CD4-positive, alpha-beta T cell (primary cell): ENCODE data around the gene MLLT3. TPM values are rescaled to one million over a fixed set of nuclear protein-coding genes. Genes with fewer than 3 reads are reported as not detected.
A peak's percentile ranks its signal among the peaks of the same experiment; 100 is the strongest.

Experiments
- ATAC-seq: fragments of 200-7000 bp; cut with Tn5 transposase; one replicate; pipeline ENCODE4 v1.10.0; 2022; ENCODE audit warnings: mild to moderate bottlenecking; ENCODE audit not compliant: poor library complexity
- CTCF ChIA-PET: fragments of 350-600 bp; sonication (Branson Sonifier 250); formaldehyde crosslinking; loops from one replicate; lab custom pipeline; 2021; ENCODE audit warnings: antibody characterized with exemption, inconsistent platforms; lab: Charles Lee
- POLR2A ChIA-PET: fragments of 350-600 bp; sonication (Branson Sonifier 250); formaldehyde crosslinking; loops from one replicate; lab custom pipeline; 2021; ENCODE audit warnings: antibody characterized with exemption, inconsistent platforms; lab: Charles Lee
- DNase-seq, 14 experiments: peaks; one replicate each; pipeline ENCODE4 v3.0.0-alpha.2; 2013 to 2020; ENCODE audit warnings: mixed read lengths in 2 of 14
- H3K27ac ChIP-seq, 2 donors: one replicate each; pipeline versions ENCODE4 v1.5.1 to v1.7.0; 2013; ENCODE audit warnings: low read length in 2 of 2, low read depth in 1 of 2, mild to moderate bottlenecking in 1 of 2
- H3K27me3 ChIP-seq, 2 experiments: 1 replicate in 1 of 2; 2 replicates in 1 of 2; pipeline versions ENCODE4 v1.6.1 to v1.7.0; 2013; ENCODE audit warnings: low read length in 2 of 2, control low read depth in 1 of 2, mild to moderate bottlenecking in 1 of 2, moderate library complexity in 1 of 2; ENCODE audit not compliant: insufficient read depth in 2 of 2, control insufficient read depth in 1 of 2
- H3K36me3 ChIP-seq: one replicate; pipeline ENCODE4 v1.6.1; 2013; ENCODE audit warnings: low read length, control low read depth; ENCODE audit not compliant: insufficient read depth
- H3K4me1 ChIP-seq: one replicate; pipeline ENCODE4 v1.6.1; 2013; ENCODE audit warnings: low read length, control low read depth; ENCODE audit not compliant: insufficient read depth
- H3K4me3 ChIP-seq: one replicate; pipeline ENCODE4 v1.5.1; 2013; ENCODE audit warnings: mild to moderate bottlenecking, low read length, moderate library complexity
- H3K9me3 ChIP-seq, 2 experiments: 1 replicate in 1 of 2; 2 replicates in 1 of 2; pipeline versions ENCODE4 v1.6.1 to v1.7.0; 2013; ENCODE audit warnings: low read length in 2 of 2, mild to moderate bottlenecking in 2 of 2, control low read depth in 1 of 2, moderate library complexity in 1 of 2; ENCODE audit not compliant: control insufficient read depth in 1 of 2, insufficient read depth in 1 of 2
- H3K27ac Mint-ChIP-seq: one replicate; pipeline ENCODE4 v1.8.0; 2020; ENCODE audit warnings: mixed read lengths
- H3K27me3 Mint-ChIP-seq: one replicate; pipeline ENCODE4 v1.8.0; 2021; ENCODE audit warnings: mixed read lengths
- H3K36me3 Mint-ChIP-seq: one replicate; pipeline ENCODE4 v1.8.0; 2021; ENCODE audit warnings: low read depth, mixed read lengths
- H3K4me1 Mint-ChIP-seq: one replicate; pipeline ENCODE4 v1.8.0; 2021; ENCODE audit warnings: low read depth, mixed read lengths
- H3K4me3 Mint-ChIP-seq: one replicate; pipeline ENCODE4 v1.8.0; 2020; ENCODE audit warnings: mild to moderate bottlenecking, mixed read lengths
- H3K9me3 Mint-ChIP-seq: one replicate; pipeline ENCODE4 v1.8.0; 2020; ENCODE audit warnings: mixed read lengths
- intact Hi-C, 2 experiments: fragments of 100-400 bp; cut with DNase I in 1 of 2; cut with micrococcal nuclease in 1 of 2; formaldehyde crosslinking; loops; one replicate each; pipeline versions ENCODE4 v1.15.1 to v1.9.0; 2023 to 2025; cut with DNase I, micrococcal nuclease
- total RNA-seq, 174 experiments: library from RNA in 2 of 174; stranded (reverse) in 2 of 174; gene quantifications; one replicate each; pipeline ENCODE4 v1.2.3 and lab custom pipeline; 2021 to 2026
- TF ChIP-seq, protein P1 (sequence below): fragments of 200-600 bp; IDR thresholded peaks from one replicate; pipeline ENCODE4 v1.8.0; 2022; ENCODE audit warnings: antibody characterized with exemption, mild to moderate bottlenecking

MLLT3 gene
- total RNA-seq, 2 experiments from 2014 or later: 59.2 to 60.6 TPM

- no peak overlapping the region for H3K27ac ChIP-seq
These were observed 246.3 kb downstream of the MLLT3 start for GRCh38 chr9:20376042-20376441.

DNA sequence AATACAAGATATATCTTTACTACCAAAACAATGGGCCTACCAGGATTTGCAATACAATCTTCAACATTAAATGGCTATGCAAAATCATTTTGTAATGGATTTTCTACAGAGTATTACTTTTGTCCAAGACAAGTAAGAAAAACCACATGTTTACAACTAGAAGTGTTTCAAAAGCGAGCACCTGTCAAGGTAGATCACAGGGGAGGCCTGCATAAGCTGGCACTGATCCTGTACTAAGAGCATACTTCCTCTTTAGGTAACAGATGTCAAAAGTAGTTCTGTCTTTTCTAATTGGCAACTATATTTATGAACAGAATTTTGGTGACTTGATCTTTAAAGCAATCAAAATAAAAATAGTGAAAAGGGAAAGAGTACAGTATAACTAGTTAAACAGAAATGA lies 249.0 kb downstream of the MLLT3 start:
- no peak for ATAC-seq
- Histone ChIP-seq H3K27ac (no peak overlapping the region), H3K4me1 (peaks cover 4% of the 10 kb centered on the region), H3K4me3 (no peak overlapping the region), H3K27me3 (no peaks in the 10 kb centered on the region), H3K36me3 (no peaks in the 10 kb centered on the region), H3K9me3 (no peaks in the 10 kb centered on the region)
- CTCF ChIA-PET: interaction anchor here (2.2 kb wide), 1 partner anchor 9 kb away, joined by 8 read pairs; no protein-coding TSS in a partner anchor
- Mint-ChIP-seq H3K36me3 (peaks cover 5% of the 10 kb centered on the region), H3K9me3 (peaks cover 3% of the 10 kb centered on the region), H3K27me3 (no peaks in the 10 kb centered on the region), H3K4me1 (peaks cover 87% of the 10 kb centered on the region), H3K27ac (peak overlapping the region; percentile 35), H3K4me3 (no peak overlapping the region)
- TF ChIP-seq, protein P1, sequence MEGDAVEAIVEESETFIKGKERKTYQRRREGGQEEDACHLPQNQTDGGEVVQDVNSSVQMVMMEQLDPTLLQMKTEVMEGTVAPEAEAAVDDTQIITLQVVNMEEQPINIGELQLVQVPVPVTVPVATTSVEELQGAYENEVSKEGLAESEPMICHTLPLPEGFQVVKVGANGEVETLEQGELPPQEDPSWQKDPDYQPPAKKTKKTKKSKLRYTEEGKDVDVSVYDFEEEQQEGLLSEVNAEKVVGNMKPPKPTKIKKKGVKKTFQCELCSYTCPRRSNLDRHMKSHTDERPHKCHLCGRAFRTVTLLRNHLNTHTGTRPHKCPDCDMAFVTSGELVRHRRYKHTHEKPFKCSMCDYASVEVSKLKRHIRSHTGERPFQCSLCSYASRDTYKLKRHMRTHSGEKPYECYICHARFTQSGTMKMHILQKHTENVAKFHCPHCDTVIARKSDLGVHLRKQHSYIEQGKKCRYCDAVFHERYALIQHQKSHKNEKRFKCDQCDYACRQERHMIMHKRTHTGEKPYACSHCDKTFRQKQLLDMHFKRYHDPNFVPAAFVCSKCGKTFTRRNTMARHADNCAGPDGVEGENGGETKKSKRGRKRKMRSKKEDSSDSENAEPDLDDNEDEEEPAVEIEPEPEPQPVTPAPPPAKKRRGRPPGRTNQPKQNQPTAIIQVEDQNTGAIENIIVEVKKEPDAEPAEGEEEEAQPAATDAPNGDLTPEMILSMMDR: no peak
- POLR2A ChIA-PET: interaction anchor here (0.6 to 2.4 kb wide), 2 partner anchors 249 to 575 kb away, joined by 3 to 9 read pairs; partner anchors contain the start of gene MLLT3
- no peak for DNase-seq
- intact Hi-C loops: no loop called here

More at GRCh38 chr9:20376042-20376441, 246.3 kb downstream of the MLLT3 start:
- H3K9me3 Mint-ChIP-seq: peaks cover 3% of the 10 kb centered on the region
- H3K27ac Mint-ChIP-seq: peak overlapping the region; percentile 83
- intact Hi-C loops: no loop called here
- TF ChIP-seq, protein P1: no peak
- Histone ChIP-seq H3K9me3 (no peaks in the 10 kb centered on the region), H3K4me3 (no peak overlapping the region), H3K4me1 (peaks cover 4% of the 10 kb centered on the region), H3K27me3 (no peaks in the 10 kb centered on the region), H3K36me3 (no peaks in the 10 kb centered on the region)
- peak overlapping the region; percentile 21 for H3K4me3 Mint-ChIP-seq
- ATAC-seq (peak; percentile 43), DNase-seq (no peak)
- peaks cover 86% of the 10 kb centered on the region for H3K4me1 Mint-ChIP-seq
- no peaks in the 10 kb centered on the region for H3K27me3 Mint-ChIP-seq
- POLR2A ChIA-PET: no interaction called here
- CTCF ChIA-PET: no interaction called here
- peaks cover 4% of the 10 kb centered on the region for H3K36me3 Mint-ChIP-seq

DNA sequence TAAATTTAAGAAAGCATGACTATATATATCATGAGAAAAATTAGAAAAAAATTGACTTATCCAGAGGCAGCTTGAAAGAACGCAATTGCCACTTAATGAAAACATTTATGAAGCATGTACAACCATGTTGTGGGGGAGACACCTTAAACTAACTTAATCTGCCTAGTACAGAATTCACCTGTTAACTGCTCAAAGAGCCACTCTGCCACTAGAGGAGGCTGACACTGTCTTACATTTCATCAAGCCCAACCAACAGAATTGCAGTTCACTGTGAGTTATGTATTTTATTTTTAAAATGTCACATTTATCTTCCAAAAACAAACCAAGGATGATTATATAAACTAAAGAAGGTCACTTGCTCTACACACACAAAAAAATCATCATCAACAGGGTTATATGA lies 252.9 kb downstream of the MLLT3 start:
- Histone ChIP-seq H3K4me3 (no peak overlapping the region), H3K27ac (no peak overlapping the region), H3K36me3 (peaks cover 2% of the 10 kb centered on the region), H3K9me3 (no peaks in the 10 kb centered on the region), H3K27me3 (no peaks in the 10 kb centered on the region), H3K4me1 (peaks cover 4% of the 10 kb centered on the region)
- peaks cover 67% of the 10 kb centered on the region for H3K4me1 Mint-ChIP-seq
- no peaks in the 10 kb centered on the region for H3K9me3 Mint-ChIP-seq
- H3K36me3 Mint-ChIP-seq: peaks cover 29% of the 10 kb centered on the region
- H3K4me3 Mint-ChIP-seq: no peak overlapping the region
- H3K27ac Mint-ChIP-seq: no peak overlapping the region
- intact Hi-C loops: no loop called here
- ChIA-PET CTCF (interaction anchor here (1.4 kb wide), 1 partner anchor 12 kb away, joined by 4 read pairs; no protein-coding TSS in a partner anchor), POLR2A (interaction anchor here (0.6 to 1.5 kb wide), 3 partner anchors 48 to 293 kb away, joined by 3 to 4 read pairs (median 3); no protein-coding TSS in a partner anchor)
- ATAC-seq: peak; percentile 21
- H3K27me3 Mint-ChIP-seq: no peaks in the 10 kb centered on the region
- DNase-seq: no peak
- TF ChIP-seq, protein P1: no peak
